ENCODE measurements around the gene SMARCD2.
A peak's percentile ranks its signal among the peaks of the same experiment; 100 is the strongest.
"Not testable (repeated sequence)": the region's sequence is repeated elsewhere in the genome, so short reads cannot be mapped to it uniquely, and the experiment has no call there.

SMARCD2 gene

GRCh38 chr17:63819585-63820537 is 22.6 kb downstream of the SMARCD2 start:
- H3K27ac ChIP-seq: peak overlapping the region in 1 of 21 experiments; percentile 0
- no peak overlapping the region for H3K4me3 ChIP-seq

DNA sequence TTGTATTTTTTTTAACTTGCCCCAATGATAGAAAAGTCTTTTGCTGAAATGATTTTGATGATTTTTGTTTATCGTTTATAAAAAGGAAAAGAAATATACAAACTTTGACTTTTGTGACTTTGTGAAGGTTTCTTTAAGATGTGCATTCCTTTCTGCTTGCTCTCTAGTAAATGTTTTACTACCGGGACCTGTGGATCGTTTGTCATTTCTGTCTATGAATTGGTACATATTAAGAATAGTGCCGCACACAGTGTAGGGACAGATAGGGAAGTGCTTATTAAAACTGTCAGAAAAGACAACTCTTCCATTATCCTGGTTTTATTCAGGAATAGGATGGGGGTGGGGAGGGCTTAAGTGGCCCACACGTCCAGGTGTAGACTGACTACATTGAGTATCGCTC is 23.4 kb downstream of the SMARCD2 start:
- Histone ChIP-seq H3K4me3 (no peak overlapping the region), H3K27ac (peak overlapping the region in 1 of 21 experiments; percentile 0)

DNA sequence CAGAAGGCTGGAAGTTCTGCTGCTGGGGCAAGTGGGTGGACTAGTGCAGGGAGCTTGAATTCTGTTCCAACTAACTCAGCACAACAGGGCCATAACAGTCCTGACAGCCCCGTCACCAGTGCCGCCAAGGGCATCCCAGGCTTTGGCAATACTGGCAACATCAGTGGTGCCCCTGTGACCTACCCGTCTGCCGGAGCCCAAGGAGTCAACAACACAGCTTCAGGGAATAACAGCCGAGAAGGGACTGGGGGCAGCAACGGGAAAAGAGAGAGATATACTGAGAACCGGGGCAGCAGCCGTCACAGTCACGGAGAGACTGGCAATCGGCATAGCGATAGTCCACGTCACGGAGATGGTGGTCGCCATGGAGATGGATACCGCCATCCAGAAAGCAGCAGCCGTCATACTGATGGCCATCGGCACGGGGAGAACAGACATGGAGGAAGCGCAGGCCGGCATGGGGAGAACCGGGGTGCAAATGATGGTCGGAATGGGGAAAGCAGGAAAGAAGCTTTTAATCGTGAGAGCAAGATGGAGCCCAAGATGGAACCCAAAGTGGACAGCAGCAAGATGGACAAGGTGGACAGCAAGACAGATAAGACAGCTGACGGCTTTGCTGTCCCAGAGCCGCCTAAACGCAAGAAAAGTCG is 24.6 kb downstream of the SMARCD2 start:
- H3K27ac ChIP-seq: no peak overlapping the region

DNA sequence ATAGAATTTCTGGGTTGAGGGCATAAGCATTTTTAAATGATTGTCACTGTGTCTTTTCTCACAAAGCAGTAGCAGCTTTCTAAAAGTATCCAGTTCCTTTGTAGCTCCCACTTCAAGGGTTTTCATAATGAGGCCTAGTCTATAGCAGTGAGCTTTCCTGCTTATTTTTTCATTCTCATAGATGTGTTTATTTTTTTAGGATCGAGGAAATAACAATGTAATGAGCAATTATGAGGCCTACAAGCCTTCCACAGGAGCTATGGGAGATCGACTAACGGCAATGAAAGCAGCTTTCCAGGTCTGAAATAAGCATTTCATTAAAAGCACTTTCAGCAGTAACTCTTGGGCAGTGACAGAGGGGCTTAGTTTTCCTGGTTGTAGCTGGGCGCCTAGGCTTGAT is 25.8 kb downstream of the SMARCD2 start:
- no peak overlapping the region for H3K27ac ChIP-seq
- no peak overlapping the region for H3K4me3 ChIP-seq

More for the DNA sequence above, 24.6 kb downstream of the SMARCD2 start:
- H3K4me3 ChIP-seq: no peak overlapping the region

DNA sequence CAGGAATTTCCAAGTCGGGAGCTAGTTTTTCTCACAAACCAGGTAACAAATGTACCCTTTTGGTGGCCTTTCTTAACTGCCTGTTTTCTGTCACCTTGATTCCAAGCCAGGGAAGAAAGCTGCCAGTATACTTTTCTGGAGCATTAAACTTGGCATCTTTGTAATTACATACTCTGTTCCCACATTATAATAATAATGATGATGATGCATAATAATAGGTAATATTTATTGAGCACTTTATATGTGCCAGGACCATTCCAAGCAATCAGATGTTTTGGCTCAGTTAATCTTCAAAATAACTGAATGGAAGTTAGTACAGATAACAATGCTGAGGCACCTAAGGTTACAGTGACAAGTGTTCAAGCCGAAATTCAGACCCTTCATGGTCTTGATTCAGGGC is 26.4 kb downstream of the SMARCD2 start:
- no peak overlapping the region for H3K27ac ChIP-seq
- H3K4me3 ChIP-seq: no peak overlapping the region

- H3K27ac ChIP-seq: no peak overlapping the region
Measured at GRCh38 chr17:63809970-63810369, 32.5 kb downstream of the SMARCD2 start.

GRCh38 chr17:63805591-63805990 is 36.9 kb downstream of the SMARCD2 start:
- H3K27ac ChIP-seq: no peak overlapping the region

More at GRCh38 chr17:63809970-63810369, 32.5 kb downstream of the SMARCD2 start:
- H3K4me3 ChIP-seq: no peak overlapping the region

DNA sequence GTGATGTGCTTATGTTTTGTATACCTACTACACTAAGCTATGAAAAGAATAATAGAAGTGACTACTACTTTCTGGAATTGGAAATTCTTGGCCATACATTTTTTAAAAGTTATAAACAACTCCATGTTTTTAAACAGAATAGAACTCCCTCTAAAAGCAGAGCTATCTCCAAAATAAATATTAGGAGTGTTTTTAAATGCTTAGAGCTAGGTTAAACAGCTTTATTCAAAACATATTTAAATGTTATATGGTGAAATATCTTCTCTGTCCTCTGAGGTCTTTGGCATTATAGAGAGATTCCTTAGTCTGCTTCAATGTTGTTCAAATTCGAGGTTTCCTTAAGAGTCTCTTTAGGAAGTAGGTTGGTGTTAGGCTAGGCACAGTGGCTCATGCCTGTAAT is 38.2 kb downstream of the SMARCD2 start:
- H3K27ac ChIP-seq: no peak overlapping the region
- H3K4me3 ChIP-seq: no peak overlapping the region

More at GRCh38 chr17:63805591-63805990, 36.9 kb downstream of the SMARCD2 start:
- H3K4me3 ChIP-seq: no peak overlapping the region

DNA sequence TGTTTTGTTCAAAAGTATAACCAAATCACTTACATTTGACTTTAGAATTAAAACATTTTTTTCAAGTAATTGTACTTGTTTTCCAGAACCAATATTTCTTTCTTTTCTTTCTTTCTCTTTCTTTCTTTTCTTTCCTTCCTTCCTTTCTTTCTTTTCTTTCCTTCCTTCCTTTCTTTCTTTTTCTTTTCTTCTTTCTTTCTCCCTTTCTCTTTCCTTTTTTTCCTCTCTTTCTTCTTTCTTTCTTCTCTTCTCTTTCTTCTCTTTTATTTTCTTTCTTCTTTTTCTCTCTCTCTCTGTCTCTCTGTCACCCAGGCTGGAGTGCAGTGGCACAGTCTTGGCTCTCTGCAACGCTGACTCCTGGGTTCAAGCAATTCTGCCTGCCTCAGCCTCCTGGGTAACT is 41.7 kb downstream of the SMARCD2 start:
- H3K27ac ChIP-seq: no peak overlapping the region
- no peak overlapping the region for H3K4me3 ChIP-seq

DNA sequence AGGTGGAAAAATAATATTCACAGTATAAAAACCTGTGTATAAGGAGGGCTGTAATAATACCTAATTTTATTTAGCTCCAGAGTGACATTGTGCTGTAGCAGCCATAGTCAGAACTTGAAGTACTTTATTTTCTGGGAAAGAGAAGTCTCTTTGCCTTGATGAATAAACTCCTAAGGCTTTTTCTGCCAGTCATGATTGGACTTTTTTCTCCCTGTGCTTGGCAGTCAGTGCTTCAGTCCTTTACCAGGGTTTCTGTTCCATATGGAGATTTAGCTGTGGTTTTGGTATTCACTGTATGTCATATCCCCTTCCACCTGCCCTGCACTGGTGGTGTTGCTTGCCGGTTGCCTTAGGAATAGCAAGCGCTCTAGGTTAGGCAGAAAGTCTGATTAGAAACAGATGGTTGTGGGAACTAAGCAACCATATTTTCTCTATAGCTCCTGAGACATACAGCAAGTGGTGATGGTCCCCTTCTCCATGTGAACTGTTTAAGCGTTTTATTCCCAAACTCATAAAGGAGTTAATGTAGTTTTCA is 43.8 kb downstream of the SMARCD2 start:
- Histone ChIP-seq H3K27ac (no peak overlapping the region), H3K4me3 (no peak overlapping the region)

- H3K27ac ChIP-seq: not testable (repeated sequence)
Measured at GRCh38 chr17:63796375-63796774, 46.1 kb downstream of the SMARCD2 start.

GRCh38 chr17:63792055-63792729 is 50.3 kb downstream of the SMARCD2 start:
- Histone ChIP-seq H3K27ac (no peak overlapping the region), H3K4me3 (no peak overlapping the region)

More at GRCh38 chr17:63796375-63796774, 46.1 kb downstream of the SMARCD2 start:
- H3K4me3 ChIP-seq: not testable (repeated sequence)

- Histone ChIP-seq H3K27ac (no peak overlapping the region), H3K4me3 (no peak overlapping the region)
Measured at GRCh38 chr17:63790057-63790456, 52.4 kb downstream of the SMARCD2 start.

GRCh38 chr17:63786971-63787711 is 55.3 kb downstream of the SMARCD2 start:
- Histone ChIP-seq H3K27ac (no peak overlapping the region), H3K4me3 (no peak overlapping the region)

GRCh38 chr17:63786117-63786516 is 56.4 kb downstream of the SMARCD2 start:
- H3K27ac ChIP-seq: peak overlapping the region in 1 of 21 experiments; percentile 19

DNA sequence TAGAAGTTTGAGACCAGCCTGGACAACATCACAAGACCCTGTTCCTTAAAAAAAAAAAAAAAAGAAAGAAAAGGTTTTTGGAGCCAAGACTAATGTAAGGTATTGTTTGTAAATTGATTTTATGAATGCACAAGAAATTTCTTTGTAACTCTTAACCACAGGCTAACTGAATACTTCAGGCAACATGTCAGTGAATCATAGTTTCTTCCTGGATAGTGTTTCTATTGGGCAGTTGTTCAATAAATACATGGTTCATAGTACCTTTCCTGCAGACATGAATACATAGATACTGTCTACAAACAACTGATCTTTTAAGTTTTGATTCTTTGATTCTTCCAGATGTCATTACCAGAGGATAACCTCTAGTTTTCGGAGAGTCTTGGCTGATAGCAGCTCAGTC is 56.9 kb downstream of the SMARCD2 start:
- Histone ChIP-seq H3K4me3 (no peak overlapping the region), H3K27ac (peak overlapping the region in 1 of 21 experiments; percentile 19)

More at GRCh38 chr17:63786117-63786516, 56.4 kb downstream of the SMARCD2 start:
- H3K4me3 ChIP-seq: no peak overlapping the region

DNA sequence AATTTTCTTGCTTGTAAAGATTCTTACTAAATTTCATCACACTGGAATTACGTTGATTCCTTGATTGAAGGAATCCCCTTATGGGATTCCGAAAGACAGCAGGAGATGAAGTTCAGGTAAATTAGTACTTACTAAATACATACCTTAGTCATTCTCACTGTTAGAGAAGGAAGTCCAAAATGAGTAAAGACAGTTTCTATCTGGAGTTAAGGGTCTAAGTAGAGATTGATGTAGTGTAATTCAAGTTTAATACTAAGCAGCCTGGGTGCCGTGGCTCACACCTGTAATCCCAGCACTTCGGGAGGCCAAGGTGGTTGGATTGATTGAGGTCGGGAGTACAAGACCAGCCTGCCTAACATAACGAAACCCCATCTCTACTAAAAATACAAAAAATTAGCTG is 59.0 kb downstream of the SMARCD2 start:
- Histone ChIP-seq H3K4me3 (no peak overlapping the region), H3K27ac (no peak overlapping the region)

Data from skin epidermis (tissue), 12 donors.